Stimulated activated CD4-positive, alpha-beta T cell treated with anti-CD3 and anti-CD28 coated beads, Interleukin-2, amount 100 ng/mL, for 48 hours (primary cell): ENCODE measurements around the gene PPP1R12C.
A peak's percentile ranks its signal among the peaks of the same experiment; 100 is the strongest.
"Not testable (repeated sequence)": the region's sequence is repeated elsewhere in the genome, so short reads cannot be mapped to it uniquely, and the experiment has no call there.

Source experiments
- DNase-seq, 2 donors: peaks; one replicate each; pipeline ENCODE4 v3.0.0-alpha.2; 2020

The PPP1R12C gene

GRCh38 chr19:55116859-55117662 is at the start of gene PPP1R12C:
Gene PPP1R12C, minus strand, starts transcription at chr19:55117637. Its CDS starts 94 bp downstream, at chr19:55117543.
- DNase-seq = no peak

DNA sequence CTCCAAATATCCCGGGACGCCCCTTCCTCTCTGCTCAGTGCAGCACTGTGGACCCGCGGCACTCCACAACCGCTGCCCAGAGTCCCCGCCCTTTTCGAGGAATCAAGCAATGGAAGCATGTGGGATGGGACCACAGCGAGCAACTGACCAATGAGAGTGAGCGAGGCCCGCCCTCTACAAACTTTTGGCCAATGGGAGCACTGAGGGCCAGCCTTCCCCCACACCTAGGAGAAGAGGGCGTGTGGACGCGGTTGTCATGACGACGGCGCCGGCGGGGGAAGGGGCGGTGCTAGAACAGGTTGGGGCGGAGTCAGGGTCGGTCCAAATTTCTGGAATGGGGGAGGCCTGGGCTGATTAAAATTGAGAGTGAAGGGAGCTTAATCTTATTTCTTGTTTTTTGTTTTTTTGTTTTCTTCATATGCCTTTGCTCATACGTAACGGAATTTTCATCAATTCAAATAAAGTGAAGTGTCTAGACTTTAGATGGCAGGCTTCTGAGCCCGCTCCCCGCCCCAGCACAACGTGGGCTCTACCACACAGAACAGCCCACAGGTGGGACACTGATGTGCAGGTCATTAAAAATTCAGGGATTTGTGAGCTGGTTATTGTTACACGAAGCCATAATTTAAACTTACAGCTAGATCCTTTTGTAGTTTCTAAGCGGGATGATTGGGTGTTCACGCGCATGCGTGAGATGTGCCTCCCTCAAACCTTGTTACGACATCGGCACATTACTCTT is 49.3 kb upstream of the PPP1R12C start, which contains the start of gene DNAAF3:
TSS of gene DNAAF3 (minus strand) at position 84 of the 739 bp plus-strand sequence. CDS start 200 bp downstream, outside the sequence.
- DNase-seq = peak; percentile 61 to 75

DNA sequence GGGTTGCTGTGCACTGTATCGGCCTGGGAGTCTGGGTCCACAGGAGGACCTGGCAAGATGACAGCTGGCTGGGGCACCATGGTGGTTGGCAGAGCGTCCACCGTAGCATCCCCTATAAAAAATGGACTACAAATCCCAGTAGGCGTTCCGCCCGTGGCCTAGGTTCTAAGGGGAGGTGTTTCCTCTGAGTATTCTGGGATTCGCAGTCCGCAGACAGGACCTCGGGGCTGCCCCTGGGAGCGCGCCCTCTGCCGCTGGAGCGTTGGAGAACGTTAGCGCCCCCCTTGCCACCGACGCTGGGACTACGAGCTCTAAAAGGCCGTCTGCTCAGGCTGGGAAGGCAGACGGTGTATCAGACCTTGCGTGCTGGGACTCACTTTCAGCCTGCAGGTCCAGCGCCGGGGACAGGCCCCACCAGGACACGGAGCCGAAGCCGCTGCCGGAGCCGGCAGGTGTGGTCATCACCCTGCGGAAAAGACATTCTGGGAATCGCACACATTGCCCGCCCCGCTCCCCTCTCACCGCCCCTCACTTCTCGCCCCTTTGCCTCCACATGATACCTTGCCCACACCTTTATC is 48.6 kb upstream of the PPP1R12C start:
- peak in 1 of 2 donors; percentile 37 for DNase-seq

DNA sequence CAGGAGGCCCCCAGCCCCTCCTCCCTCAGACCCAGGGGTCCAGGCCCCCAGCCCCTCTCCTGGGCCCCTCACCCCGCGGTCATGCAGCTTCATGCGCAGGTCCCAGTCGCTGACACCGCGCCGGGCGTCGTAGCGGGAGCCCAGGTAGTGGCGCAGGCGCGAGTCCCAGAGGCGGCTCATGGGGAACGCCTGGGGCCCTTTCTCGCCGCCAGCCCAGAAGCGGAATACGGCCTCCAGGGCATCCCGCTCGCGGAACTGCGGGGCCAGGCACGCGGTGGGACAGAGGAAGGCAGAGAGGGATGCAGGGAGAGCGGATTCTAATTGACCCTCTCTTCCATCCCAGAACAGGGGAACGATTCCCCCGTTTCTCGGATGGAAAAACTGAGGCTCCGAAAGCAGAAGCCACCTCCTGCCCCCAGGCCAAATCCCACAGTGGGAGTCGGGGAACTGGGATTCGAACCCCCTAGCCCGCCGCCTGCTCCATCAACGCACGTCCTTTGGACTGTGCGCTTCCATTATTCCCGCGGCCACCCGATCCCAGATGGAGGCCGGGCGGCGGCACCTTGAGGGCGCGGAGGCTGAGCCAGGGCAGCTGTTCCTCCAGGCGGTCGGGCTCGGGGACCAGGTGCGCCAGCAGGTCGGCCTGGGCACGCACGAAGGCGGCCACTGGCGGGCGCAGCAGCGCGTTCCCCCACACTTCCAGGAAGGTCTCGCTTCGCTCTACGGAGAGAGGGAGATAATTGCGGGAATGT is 44.3 kb upstream of the PPP1R12C start:
- DNase-seq = no peak

- DNase-seq = no peak
Measured at GRCh38 chr19:55160986-55161365, 43.5 kb upstream of the PPP1R12C start.

- peak; percentile 88 to 90 for DNase-seq
Measured at GRCh38 chr19:55160128-55160985, 42.9 kb upstream of the PPP1R12C start.

DNA sequence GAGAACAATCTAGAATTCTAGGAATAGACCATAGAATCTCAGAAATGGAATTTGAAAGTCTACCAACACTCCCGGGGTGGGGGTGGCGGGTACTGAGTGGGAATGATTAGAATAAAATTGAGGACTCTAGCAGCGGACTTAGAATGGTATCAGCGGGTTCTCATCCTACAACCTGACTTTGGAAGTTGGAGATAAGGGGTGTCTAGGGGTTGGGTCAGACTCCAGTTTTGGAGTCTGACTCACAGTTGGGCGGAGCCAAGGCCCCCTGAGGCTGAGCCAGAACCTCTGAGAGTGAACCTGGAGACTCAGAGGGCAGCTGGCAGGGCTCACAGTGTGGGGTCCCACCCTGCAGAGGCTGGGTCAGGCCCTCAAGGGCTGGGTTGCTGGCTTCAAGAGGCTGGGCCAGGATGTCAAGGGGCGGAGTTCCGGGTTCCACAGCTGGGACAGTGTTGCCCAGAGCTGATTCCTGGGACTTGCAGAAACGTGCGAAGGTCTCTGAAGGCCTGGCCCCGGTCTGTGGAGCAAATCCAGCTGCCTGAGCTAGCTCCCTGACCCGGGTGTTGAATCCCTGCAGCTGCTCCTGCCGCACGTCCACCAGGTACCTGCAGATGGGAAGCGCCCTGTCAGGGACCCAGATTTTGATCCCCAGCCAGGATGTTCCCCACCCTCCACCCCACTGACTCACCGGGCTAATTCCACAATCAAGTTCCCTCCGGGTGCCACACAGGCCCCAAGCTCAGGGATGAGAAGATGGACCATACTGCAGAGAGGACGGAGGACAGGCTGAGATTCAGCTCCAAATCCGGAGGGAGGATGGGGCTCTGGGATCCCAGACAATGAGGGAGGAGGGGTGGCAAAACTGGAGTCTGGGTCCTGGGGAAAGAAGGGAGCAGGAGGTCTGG is 41.7 kb upstream of the PPP1R12C start:
- no peak for DNase-seq

- DNase-seq = no peak
Measured at GRCh38 chr19:55158423-55158822, 41.0 kb upstream of the PPP1R12C start.

- no peak for DNase-seq
Measured at GRCh38 chr19:55157064-55157908, 39.8 kb upstream of the PPP1R12C start, which contains the start of gene TNNI3. Gene TNNI3, minus strand, starts transcription at chr19:55157732. Its CDS starts 143 bp downstream, at chr19:55157589.

- DNase-seq = peak in 1 of 2 donors; percentile 53
Measured at GRCh38 chr19:55156202-55157063, 39.0 kb upstream of the PPP1R12C start.

- not testable (repeated sequence) for DNase-seq
Measured at GRCh38 chr19:55155784-55156183, 38.3 kb upstream of the PPP1R12C start.

GRCh38 chr19:55153652-55154264 is 36.3 kb upstream of the PPP1R12C start:
- no peak for DNase-seq

DNA sequence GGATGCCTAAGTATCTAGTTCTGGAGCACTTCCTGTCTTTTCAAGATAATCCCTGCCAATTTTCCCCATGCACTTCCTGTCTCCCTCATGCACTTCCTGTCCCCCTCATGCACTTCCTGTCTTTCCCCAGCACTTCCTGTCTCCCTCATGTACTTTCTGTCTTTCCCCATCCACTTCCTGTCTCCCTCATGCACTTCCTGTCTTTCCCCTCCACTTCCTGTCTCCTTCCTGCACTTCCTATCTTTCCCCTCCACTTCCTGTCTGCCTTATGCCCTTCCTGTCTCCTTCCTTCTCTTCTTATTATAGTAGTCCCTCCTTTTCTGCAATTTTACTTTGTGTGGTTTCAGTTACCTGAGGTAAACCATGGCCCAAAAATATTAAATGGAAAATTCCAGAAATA is 34.6 kb upstream of the PPP1R12C start:
- no peak for DNase-seq

- no peak for DNase-seq
Measured at GRCh38 chr19:55149078-55150003, 31.9 kb upstream of the PPP1R12C start, which contains the start of gene TNNT1. Gene TNNT1, minus strand, starts transcription at chr19:55149206. Its CDS starts 2,049 bp downstream, at chr19:55147157.

GRCh38 chr19:55147545-55148251 is 30.3 kb upstream of the PPP1R12C start:
- DNase-seq = no peak

DNA sequence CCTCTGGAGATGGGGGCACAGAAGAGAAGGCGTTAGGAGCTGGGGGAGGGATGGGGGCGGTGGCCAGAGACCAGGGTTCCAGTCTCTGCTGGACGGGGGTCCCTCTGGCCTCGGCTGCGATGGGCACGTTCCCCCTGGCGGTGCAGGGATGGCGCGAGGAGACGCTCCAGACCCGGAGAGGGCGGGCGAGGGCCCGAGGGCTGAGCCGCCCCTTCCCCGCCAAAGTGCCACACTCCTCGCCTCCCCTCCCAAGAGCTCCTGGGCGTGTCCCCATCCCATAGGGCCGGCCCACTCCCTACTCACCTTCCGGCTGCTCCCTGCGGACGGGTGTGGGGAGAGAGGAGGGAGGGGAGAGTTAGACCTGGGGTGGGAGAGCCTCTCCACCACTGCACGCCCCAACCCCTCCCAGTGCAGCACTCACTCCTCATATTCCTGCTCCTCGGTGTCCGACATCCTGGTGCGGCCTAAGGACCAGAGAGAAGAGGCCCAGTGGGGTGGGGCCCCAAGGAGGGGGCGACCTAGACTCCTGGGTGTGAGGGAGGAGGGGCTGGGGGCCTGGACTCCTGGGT is 29.4 kb upstream of the PPP1R12C start:
- no peak for DNase-seq
